SK-N-MC (cell line): ENCODE data around the gene SMYD2.

Experiments
- EZH2 ChIP-seq: fragments of 200-600 bp; sonication (generic); IDR thresholded peaks from one replicate; pipeline ENCODE4 v1.6.1; 2017; ENCODE audit warnings: antibody characterized with exemption
- POLR2AphosphoS5 ChIP-seq: IDR thresholded peaks from 2 replicates; pipeline ENCODE4 v1.6.1; 2012; ENCODE audit warnings: mild to moderate bottlenecking, low read depth, low read length, borderline replicate concordance

DNA sequence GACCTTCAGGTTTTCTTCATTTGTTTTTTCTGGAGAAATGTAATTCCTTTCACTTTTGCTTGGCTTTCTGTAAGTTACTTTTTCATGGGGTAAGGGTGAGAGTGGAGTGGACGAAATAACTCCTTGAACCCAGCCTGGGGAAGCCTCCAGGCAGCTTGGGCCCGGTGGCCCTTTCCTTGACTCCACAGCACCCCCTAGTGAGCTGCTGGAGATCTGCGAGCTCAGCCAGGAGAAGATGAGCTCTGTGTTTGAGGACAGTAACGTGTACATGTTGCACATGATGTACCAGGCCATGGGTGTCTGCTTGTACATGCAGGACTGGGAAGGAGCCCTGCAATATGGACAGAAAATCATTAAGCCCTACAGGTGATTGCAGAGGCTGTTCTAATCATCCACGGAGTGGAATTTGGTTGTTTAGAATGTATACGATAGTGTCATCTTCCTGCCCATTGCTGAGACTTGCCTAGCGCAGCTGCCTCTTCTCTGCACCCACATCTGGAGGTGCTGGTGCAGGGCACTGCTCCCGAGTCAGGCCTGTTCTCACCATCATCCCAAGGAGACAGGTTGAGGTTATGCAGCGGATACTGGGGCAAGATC is 51.0 kb downstream of the SMYD2 start:
- TF ChIP-seq EZH2: no peak
- no peak for TF ChIP-seq POLR2AphosphoS5
